Measurements from ENCODE around the gene ANKHD1. TPM values are rescaled to one million over a fixed set of nuclear protein-coding genes. Genes with fewer than 3 reads are reported as not detected.

ANKHD1 gene
- total and polyA plus RNA-seq, 11 donors: 41.4 to 78.8 (median 58.1) TPM

DNA sequence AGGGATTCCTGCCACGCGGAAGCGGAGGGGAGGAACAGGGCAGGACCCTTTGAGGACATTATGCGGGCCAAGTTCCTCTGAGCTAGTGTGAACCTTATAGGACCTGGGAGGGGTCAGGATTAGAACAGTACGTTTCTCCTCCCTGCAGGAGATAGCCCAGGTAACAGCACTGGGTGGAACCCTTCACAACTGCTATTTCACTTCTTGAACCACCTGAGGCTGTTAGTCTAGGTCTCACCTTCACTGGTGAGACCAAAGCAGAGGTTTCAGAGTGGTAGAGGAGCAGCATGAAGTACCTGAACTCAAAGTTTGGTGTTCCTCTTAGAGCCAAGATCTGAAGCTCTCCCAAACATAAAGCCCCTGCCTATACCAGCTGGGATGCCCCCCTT lies 146.7 kb downstream of the ANKHD1 start:
- intact Hi-C loops (cut with DNase I): loop anchor here in 8 of 10 donors (2.0 to 5.0 kb wide), 4 partner anchors 89 to 159 kb away; partner anchors contain the start of gene TMCO6 (in 5 of the 8)
- H3K36me3 ChIP-seq: peaks cover 0 to 66% (median 47%) of the 10 kb centered on the region in 9 donors

DNA sequence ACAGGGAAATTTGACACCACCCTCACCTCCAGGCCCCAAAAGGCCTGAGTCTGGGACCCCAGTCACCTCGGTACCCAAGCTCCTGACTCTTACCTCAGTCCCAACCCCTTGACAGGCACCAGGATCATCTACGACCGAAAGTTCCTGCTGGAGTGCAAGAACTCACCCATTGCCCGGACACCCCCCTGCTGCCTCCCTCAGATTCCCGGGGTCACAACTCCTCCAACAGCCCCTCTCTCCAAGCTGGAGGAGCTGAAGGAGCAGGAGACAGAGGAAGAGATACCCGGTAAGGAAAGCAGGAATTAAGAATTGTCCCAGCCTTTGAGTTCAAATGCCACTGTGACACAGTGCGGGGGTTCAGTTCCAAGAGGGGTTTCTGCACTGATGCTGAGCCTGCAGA lies 147.2 kb downstream of the ANKHD1 start:
- ATAC-seq: no peak
- no peaks in the 10 kb centered on the region for H3K27me3 ChIP-seq
- H3K36me3 ChIP-seq: peaks cover 0 to 66% (median 45%) of the 10 kb centered on the region in 9 donors
- H3K4me3 ChIP-seq: peak overlapping the region in 6 of 12 donors; percentile 49 to 65 (median 60)
- no peak for TF ChIP-seq POLR2A (IDR thresholded peaks at IDR 0.05)
- TF ChIP-seq, protein P1, sequence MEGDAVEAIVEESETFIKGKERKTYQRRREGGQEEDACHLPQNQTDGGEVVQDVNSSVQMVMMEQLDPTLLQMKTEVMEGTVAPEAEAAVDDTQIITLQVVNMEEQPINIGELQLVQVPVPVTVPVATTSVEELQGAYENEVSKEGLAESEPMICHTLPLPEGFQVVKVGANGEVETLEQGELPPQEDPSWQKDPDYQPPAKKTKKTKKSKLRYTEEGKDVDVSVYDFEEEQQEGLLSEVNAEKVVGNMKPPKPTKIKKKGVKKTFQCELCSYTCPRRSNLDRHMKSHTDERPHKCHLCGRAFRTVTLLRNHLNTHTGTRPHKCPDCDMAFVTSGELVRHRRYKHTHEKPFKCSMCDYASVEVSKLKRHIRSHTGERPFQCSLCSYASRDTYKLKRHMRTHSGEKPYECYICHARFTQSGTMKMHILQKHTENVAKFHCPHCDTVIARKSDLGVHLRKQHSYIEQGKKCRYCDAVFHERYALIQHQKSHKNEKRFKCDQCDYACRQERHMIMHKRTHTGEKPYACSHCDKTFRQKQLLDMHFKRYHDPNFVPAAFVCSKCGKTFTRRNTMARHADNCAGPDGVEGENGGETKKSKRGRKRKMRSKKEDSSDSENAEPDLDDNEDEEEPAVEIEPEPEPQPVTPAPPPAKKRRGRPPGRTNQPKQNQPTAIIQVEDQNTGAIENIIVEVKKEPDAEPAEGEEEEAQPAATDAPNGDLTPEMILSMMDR (IDR thresholded peaks at IDR 0.05): no peak
- H3K9me3 ChIP-seq: no peaks in the 10 kb centered on the region
- no peak for DNase-seq
- intact Hi-C loops (cut with DNase I): loop anchor here in 8 of 10 donors (2.0 to 5.0 kb wide), 4 partner anchors 89 to 159 kb away; partner anchors contain the start of gene TMCO6 (in 5 of the 8)
- peak overlapping the region; percentile 83 to 98 (median 94) for H3K27ac ChIP-seq
- 85 to 90% (median 86%) methylated on average over 7 of the region's 7 CpGs for WGBS, 4 donors
- peaks cover 14 to 58% (median 43%) of the 10 kb centered on the region in 12 donors for H3K4me1 ChIP-seq

More for the DNA sequence above, 146.7 kb downstream of the ANKHD1 start:
- Histone ChIP-seq H3K4me3 (peak overlapping the region in 11 of 12 donors; percentile 25 to 65 (median 55)), H3K4me1 (peaks cover 14 to 53% (median 43%) of the 10 kb centered on the region in 12 donors), H3K27ac (peak overlapping the region; percentile 83 to 98 (median 94)), H3K27me3 (no peaks in the 10 kb centered on the region), H3K9me3 (no peaks in the 10 kb centered on the region)
- 0 to 2% (median 2%) methylated on average over 5 of the region's 5 CpGs for WGBS, 4 donors
- no peak for DNase-seq
- peak; percentile 39 to 62 (median 47) for ATAC-seq
- TF ChIP-seq, protein P1 (IDR thresholded peaks at IDR 0.05): no peak
- TF ChIP-seq POLR2A (IDR thresholded peaks at IDR 0.05): no peak

DNA sequence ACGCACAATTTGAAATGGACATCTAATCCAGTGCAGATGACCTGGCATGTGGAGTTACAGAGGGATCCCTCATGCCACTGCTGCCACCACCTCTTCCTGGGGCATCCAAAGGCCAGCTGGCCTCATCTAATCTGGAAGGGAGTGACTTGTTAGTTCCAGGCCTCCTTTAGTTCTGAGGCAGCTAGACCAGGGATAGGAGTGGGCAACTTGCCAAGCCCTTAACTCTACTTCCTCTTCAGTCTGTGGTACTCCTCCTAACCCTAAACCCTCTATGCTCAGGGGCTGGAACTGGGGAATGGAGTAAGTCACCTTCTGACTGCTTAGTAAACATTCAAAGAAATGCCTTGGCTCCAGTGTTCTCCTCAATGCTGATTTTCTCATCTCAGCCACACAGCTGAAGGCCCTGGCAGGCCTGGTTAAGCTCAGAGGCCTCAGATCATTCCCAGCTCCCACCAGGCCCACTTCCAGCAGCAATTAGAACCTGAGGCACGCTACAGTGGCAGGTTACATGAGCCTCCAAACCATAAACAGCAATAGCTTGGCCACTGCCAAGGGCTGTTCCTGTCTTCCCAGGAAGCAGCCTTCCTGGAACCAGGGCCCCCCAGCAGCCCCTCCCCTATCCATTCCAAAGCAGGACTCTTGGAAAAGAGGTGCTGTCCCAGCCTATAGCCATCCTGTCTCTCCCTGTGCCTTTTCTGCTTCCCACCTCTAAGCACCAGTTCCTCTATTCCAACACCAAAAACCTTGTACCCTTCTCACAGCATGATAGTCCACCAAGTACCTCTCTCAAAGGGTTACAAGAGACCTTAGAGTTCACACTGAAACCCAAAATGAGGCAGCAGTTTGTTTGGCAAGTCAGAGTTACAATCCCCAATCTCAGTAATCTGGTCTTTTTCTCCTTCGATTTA lies 147.9 kb downstream of the ANKHD1 start:
- H3K36me3 ChIP-seq: peaks cover 0 to 59% (median 38%) of the 10 kb centered on the region in 9 donors
- intact Hi-C loops (cut with DNase I): loop anchor here in 8 of 10 donors (2.0 to 5.0 kb wide), 4 partner anchors 88 to 158 kb away; partner anchors contain the start of gene TMCO6 (in 5 of the 8)
- ATAC-seq (peak; percentile 4 to 45 (median 10)), DNase-seq (peak in 4 of 5 donors; percentile 66 to 78 (median 70))
- H3K4me3 ChIP-seq: peak overlapping the region in 1 of 12 donors; percentile 65
- no peaks in the 10 kb centered on the region for H3K9me3 ChIP-seq
- TF ChIP-seq POLR2A (IDR thresholded peaks at IDR 0.05): no peak
- TF ChIP-seq, protein P1 (IDR thresholded peaks at IDR 0.05): no peak
- peak overlapping the region; percentile 83 to 98 (median 94) for H3K27ac ChIP-seq
- H3K27me3 ChIP-seq: no peaks in the 10 kb centered on the region
- H3K4me1 ChIP-seq: peaks cover 14 to 65% (median 45%) of the 10 kb centered on the region in 12 donors
- WGBS, 4 donors: 42 to 57% (median 50%) methylated on average over 2 to 3 of the region's 3 CpGs

All from heart left ventricle (tissue), 16 donors.